ENCODE results near the gene GAREM1.
"Not testable (repeated sequence)": the region's sequence is repeated elsewhere in the genome, so short reads cannot be mapped to it uniquely, and the experiment has no call there.

GAREM1 gene
- total RNA-seq: 0.04 to 0.05 reads per million in 2 donors

DNA sequence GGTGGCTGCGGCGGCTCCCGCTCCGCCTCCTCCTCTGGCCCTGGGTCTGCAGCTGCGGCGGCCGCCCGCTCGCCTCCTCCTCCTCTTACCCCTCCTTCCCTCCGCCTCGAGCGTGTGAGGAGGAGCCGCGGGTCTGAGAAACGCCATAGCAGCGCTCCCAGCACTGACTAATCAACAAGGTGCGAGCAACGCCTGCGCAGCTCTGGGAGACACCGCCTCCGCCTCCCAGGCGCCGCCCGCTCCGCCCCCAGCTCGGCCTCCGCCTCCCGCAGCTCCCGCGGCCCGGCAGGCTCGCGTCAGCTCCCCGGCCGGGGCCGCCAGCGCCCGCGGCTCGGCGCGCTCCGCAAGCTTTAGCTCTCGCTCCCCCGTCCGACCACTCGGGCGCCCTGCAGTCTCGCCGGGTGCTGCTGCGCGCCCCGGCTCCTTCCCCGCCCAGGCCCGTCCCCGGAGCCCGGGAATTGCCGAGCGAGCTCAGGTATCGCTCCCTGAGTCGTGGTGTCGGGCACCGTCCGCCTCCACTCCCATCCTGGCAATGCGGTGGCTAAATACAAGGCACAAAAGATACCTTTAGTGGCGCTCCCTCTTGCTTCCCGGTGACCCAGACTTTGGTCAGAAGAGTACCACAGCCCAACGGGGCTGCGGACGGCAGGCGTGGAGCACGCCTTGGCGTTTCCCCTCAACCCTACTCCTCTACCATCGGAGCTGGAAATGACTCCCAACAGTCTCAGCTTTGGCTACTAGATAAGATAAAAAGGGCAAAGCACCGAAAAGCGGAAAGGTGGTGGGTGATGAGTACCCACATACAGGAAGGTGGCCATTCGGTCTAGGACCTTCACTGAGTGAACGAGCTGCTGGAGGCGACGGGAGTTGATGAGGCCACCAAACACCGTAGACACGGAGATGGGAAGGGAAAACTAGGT, at the start of gene GAREM1:
Gene GAREM1 (minus strand): TSS at position 169 of the 920 bp plus-strand sequence. CDS start 454 bp downstream, outside the sequence.
- DNase-seq: peak; percentile 47

DNA sequence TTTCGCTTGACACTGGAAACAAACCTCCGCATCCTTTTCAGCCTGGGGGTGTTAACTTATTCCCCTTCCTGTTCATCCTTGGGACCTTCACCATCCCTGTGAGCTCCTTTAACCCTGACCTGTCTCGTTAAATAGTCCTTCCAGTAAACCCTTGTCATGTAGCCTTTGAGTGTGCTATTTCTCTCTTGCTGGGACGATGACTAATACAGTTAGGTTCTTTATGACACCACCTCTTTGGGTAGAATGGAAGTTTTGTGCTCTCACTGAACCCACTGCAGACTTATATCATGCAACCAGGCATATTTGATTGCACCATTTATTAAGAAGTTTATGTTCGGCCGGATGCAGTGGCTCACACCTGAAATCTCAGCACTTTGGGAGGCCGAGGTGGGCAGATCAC, 40.5 kb upstream of the GAREM1 start:
- no peak for DNase-seq

DNA sequence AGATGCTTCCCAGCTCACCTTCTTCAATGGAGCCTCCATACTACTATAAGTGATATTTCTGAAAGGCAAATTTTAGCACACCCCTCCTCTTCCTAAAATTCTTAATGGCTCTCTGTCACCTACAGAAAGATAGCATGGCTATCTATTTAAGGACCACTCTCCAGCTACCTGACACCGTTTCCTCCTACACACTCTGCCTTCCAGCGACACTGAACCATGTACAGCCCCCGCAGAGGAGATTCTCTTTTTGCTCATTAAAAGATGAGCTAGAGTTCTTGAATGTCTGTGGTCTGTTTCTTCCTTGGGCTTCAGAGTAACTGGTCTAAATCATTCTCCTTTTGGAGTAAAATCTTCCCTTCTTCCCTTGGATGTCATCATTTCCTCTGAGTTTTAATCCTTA, 38.4 kb upstream of the GAREM1 start:
- no peak for DNase-seq

DNA sequence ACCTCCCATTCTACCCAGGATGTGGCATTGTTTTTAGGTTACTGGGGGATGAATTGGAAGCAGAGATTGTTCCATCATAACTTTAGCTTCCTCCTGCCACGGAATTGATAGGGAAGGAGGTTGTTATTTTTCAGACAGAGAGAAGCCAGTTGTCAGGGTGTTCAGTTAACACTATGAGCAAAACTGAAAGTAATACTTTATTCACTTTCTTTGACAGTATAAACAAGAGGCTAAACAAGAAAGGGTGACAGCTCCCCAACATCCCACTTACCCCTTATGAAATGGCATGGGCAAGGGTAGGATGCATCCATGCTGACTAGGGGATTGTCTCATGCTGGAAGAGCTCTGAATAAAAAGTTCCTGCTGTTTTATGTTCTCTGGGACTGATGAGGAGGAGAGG, 36.4 kb upstream of the GAREM1 start:
- no peak for DNase-seq

DNA sequence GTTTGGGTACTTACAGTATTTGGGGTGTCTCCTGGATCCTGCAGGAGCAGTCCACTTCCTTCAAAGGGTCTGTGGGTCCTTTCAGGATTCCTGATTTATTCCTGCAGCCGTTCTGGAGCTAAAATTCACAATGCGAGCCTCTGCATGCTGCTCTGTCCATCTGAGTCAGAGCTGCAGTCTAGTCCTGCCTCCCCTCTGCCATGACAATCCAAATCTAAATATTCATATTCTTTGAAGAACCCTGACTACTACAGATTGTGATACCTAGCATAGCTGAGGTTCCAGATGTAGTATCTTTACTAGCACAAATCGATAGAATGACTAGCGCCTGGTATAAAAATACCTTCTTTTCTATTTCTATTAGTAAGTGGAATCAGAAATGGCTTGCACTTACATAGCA, 31.3 kb upstream of the GAREM1 start:
- no peak for DNase-seq

DNA sequence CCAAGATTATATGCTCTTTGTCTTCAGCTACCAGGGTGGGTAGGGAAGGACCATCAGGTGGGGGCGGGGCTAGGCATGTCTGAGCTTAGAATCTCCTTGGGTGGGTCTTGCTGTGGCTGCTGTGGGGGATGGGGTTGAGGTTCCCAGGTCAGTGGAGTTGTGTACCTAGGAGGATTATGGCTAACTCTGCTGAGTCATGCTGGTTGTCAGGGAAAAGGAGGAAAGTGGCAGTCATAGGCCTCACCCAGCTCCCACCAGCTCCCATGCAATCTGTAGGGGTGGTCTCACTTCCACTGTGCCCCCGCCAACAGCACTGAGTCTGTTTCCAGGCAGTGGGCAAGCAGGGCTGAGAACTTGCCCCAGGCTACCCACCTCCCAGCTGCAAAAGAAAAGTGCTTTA, 30.6 kb upstream of the GAREM1 start:
- DNase-seq: not testable (repeated sequence)

DNA sequence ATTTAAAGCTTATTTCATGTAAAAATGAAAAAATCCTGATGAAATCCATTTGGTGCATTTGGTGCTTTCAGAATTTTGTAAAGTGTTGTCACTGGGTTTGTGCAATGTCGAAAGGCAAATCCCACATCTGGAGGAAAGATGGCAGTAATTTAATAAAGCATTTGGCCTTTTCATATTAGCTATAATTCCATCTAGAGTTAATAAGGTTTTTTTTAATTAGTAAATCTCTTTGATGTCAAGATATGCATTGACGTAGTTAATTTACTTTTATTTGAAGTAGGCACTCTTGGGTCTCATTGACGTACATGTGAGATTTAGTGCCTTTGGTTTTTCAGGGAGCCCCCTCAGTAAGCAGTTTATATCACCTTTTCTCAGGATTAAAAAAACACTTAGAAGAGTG, 12.3 kb upstream of the GAREM1 start:
- DNase-seq: no peak

DNA sequence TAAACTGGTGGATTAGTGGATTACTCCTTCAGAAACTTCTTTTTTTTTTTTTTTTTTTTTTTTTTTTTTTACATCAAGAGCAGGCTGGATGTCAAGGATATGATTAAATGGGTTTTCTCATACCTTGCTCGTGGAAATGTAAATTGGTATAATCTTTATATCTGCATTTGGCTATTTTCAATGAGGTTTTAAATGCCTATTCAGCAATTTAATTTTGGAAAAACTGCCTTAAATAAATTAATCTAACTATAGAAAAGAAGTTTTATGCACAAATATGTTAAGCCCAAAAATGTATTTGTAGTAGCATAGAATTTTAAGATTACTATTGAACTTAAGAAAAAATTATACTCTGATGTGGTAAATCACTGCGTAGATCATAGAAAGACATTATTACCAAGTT, 11.4 kb upstream of the GAREM1 start:
- DNase-seq: no peak

DNA sequence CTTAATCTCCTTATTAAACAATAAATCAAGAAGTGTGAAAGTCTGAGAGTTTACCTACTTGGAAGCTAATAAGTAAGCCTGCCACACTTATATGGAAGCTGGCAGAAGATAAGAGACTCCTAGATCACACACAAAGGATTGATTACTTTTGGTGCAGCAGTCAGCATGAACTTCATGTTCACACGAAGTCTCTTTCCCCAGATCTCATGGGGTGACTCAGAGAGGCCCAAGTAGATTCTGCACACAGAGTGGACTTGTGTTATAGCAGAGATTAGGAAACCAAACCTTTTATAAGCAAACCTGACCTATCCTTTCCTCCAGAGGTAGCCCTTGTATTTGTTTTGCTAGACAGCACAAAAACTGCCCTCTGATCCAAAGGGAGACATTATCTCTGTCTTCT, 9.9 kb upstream of the GAREM1 start:
- no peak for DNase-seq

DNA sequence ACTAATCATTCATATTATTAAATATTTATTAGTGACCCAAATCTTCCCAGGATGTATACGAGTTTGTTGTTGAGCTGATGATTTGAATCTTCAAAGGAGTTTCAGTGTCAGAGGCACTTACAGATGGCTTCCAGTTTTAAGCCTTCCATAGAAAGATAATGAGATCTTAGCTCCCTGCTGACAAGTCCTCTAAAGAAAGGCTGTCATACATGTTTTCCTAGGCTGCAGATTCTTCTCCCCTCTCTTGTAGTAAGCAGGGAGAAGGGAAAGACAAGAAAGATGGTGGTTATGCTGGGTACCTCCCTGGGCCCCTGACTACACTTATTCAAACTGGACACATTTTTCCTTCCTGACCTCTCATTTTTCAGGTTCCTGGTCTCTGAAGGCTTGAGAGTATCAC, 8.1 kb upstream of the GAREM1 start:
- DNase-seq: no peak

DNA sequence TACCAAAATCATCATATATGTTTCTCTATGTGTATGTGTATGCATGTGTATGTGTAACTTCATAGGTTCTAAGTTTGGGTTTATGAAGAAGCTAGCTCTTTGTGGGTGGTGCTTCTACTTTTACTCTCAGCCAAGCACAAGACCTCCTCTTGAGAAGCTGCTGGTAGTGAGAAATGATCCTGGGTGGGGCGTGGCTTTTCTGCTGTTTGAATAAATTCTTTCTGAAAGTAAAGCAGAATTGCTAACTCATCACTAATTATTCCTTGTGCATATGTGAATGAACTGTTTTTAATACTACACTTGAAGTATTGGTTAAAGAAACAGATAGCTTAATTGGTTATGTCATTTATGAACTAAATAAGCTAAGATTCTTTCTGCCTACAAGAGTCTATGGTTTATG, 7.6 kb upstream of the GAREM1 start:
- DNase-seq: no peak

DNA sequence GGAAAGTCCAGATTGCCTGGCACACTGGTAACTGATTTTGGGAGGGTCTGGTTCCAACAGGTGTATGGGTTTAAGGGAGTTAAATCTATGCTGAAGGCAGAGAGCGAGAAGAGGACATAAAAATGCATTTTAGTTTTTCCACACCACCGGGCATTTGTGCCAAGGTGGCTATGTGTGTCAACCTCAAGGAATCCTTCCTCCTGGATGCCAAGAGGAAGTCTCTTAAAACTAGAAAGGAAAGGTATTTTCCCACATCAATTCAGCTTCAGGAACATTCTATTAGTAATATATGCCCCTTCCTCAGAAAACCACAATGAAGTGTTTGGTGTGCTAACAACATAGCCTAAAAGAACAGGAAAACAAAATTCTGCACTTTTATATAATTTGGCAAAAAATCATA, 5.4 kb upstream of the GAREM1 start:
- no peak for DNase-seq

DNA sequence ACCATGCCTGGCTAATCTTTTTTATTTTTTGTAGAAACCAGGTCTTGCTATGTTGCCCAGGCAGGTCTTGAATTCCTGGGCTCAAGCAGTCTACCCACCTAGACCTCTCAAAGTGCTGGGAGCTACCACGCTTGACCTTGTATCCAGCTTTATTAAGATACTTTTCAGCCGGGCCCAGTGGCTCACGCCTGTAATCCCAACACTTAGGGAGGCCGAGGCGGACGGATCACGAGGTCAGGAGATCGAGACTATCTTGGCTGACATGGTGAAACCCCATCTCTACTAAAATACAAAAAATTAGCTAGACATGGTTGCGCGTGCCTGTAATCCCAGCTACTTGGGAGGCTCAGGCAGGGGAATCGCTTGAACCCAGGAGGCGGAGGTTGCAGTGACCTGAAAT, 4.4 kb upstream of the GAREM1 start:
- DNase-seq: not testable (repeated sequence)

DNA sequence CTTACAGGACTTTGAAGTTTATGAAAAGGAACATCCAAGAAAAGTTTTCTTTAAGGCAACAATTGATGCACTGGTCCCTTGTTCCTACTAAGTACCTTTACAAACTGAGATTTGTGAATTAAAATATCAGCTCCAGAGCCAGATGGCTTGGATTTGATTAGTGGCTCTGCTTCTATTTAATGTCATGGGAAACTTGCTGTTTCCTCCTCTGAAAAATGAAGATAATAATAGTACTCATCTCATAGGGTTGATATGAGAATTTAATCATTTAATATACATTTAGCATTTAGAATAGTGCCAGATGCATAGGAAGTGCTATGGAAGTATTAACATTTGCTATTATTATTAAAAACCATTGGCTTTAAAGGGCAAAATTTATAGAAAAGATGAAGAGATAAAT, 2.6 kb upstream of the GAREM1 start:
- DNase-seq: no peak

DNA sequence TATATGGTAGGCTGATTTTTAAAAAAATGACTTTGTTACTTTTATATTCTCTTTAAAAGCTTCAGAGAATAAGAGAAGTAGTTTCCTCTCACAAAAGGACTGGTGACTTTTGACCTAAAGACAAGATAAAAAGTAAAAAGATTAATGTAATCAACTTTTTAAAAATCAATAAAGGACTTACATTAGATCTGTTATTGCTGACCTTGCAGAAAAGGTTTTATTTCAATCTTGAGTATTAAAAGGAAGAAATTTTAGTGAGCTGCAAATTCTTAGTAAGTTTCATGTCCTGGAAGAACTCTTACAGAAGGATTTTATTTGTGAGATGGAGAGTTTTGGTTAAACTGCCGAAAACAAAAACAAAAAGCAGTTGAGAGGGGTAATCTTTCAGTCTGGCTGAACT, 2.2 kb upstream of the GAREM1 start:
- DNase-seq: no peak

DNA sequence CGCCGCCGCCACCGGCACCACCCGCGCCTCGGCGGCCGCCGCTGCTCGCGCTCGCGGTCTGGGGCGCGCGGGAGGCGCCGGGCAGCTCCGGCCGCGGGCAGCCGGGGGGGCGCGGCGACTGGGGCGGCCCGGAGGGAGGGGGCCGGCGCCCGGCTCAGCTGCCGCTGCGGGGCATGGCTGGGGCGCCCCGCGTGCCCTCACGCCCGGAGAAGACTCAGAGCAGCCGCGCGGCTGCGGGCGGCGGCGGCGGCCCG, 295 bp downstream of the GAREM1 start:
- no peak for DNase-seq

DNA sequence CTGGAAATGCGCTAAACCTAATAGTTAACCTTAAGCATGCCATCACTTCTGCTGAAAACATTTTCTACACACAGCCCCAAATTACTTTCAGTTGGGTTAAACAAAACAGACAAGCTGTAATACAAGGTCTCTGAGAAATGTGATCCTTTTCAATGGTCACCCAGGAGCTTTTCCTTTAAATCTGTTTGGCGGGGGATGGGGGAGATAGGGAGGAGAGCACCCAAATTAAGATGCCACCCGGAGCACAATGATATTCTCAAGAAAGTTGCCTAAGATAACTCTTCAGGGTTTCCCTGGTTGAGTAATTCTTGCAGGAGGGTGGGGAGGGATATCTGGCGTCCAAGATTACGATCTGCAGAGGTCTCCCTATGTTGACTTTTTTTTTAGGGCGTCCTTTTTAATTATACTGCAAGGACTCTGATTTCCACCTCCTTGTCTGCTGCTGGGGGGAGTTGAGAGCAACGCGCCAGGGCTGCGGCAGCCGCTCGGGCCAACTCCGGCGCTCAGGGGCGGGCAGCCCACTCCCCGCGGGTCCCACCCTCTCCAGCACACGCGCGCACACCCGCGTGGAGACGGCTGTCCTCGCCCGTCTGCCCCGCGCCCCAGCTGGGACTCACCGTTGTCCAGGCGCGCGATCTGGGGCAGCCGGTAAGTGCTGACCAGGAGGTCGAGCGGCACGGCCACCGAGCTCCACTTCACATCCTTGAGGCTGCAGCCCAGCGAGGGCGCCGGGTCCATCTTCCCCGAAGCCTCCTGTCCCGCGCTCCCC, 807 bp downstream of the GAREM1 start:
- DNase-seq: peak; percentile 15

DNA sequence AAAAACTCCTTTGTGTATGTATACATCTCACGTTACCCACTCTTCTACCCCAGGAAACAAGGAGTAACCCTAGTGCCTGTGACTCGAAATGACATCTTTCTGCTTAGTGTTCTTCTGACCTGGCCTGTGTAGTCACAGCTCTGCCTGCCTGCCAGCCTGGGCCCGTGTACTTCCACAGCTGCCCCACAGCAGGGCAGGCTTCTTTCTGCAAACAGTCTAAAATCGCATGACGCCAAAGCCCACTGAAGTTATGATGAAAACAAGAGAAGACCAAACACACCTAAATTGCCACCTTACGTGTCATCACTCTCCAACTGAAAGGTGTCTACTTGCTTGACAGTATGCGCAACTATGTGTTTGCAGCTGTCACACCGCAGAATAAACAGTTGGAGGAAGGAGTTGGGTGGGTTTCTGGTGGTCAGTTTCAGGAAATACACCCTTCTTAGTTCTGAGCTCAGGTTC, 1.5 kb downstream of the GAREM1 start:
- no peak for DNase-seq

DNA sequence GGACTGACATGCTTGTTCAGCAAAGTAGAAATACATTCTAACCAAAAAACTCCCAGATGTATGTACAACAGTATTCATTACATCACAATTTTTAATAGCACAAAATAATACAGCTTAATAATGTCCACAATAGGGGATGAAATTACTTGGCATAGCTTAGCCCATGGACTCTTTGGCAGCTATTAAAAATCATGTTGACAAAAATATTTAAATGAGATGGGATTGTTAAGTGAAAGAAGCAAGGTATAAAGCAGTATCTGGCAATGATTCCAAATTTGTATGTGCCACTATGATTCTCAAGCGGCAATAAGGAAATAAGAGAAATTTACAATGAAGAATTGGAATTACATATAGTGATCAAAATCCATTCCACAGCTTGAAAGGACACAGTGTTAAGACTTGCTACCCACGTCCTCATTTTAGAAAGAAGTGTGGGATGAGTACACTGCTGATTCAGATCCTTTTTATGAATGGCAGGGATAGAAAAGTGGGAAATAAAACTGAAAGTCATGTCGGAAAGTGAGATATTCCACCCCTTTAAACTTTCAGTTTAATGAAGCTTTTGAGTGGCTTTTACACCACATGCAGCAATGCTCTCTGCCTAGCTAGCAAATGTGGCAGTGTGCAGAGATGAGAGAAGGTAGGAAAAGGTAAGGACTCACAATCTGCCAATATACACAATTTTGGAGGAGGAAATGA, 2.4 kb downstream of the GAREM1 start:
- DNase-seq: no peak

DNA sequence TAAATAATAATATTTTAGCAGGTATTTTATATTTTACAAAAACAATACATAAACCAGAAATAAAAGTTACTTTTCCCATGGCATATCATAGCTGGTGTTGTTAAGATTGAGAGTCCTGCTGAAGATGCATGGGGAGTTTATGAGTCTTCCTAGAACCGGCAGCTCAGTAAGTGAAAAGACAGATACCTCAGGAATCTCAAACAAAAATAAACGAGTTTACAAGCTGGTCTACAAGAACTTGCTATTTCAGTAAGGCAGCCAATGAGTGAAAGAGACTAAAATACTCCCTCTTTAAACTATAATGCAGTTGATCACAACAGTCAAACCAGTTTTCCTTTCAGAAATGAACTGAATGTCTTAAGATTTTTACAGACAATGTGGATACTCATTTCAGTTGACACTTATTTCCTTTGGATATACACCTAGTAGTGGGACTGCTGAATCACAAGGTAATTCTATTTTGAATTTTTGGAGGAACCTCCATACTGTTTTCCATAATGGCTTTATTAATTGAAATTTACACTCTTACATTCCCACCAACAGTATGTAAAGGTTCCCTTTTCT, 8.9 kb downstream of the GAREM1 start:
- no peak for DNase-seq

DNA sequence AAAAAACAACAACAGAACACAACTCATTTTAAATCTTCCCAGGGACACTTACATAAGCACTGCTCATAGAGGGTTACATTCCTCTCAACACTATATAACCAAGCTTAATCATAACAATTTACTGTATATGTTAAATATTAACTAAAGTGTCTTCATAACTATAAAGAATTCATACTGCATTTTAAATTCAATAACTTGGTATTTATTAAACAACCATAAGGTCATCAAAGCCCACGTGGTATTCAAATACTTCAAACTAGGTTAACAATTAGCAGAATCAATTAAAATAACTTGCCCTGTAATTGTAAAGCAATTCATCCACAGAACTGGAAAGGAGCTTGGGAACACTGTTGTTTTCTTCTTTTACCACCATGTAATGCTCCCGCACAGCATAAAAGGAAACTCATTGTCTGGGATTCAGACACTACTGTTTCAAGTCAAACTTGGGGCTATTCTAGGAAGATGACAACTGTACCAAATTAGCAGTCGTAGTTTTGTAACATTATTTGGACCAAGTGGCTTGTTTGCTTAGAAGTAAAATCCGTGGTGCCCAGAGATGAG, 10.4 kb downstream of the GAREM1 start:
- no peak for DNase-seq

DNA sequence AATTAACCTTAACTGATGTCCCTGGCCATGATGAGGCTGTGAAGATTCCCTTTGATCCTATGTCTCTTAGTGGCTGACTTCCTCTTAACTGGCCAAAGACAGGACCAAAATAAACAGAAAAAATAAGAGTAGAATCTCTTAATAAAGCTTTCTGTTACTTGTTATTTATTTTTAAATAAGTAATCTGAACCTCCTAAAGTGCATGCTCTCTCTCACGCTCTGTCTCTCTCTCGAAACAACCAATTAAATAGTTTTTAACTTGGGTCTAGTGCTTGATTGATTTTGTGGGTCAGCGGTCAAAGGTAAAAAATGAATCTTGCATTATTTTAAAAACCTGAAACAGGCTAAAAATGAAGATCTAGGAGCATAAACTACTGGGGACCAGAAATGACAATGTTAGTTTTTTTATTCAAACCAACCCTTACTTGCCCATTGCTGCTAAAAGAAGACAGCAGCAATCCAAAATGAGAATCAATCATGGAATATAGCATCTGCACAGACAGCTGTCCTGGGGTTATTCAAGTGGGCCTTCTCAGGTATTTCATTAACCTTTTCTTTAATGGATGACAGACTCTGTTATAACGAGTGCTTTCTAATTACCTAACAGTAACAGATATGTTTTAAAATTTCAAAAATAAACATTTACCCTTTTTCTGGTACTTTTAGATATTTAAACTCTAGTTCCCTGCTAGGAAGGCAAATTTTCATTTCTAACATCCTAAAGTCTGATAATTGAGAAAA, 11.2 kb downstream of the GAREM1 start:
- DNase-seq: no peak

All from activated gamma-delta T cell (primary cell).